Kasumi-1 (cell line): ENCODE data around the gene SFT2D2.
"Not testable (repeated sequence)": the region's sequence is repeated elsewhere in the genome, so short reads cannot be mapped to it uniquely, and the experiment has no call there.

Source experiments
- DNase-seq, 2 experiments: peaks; one replicate each; lab custom pipeline; 2025; lab: John Stamatoyannopoulos, UW

Gene SFT2D2

DNA sequence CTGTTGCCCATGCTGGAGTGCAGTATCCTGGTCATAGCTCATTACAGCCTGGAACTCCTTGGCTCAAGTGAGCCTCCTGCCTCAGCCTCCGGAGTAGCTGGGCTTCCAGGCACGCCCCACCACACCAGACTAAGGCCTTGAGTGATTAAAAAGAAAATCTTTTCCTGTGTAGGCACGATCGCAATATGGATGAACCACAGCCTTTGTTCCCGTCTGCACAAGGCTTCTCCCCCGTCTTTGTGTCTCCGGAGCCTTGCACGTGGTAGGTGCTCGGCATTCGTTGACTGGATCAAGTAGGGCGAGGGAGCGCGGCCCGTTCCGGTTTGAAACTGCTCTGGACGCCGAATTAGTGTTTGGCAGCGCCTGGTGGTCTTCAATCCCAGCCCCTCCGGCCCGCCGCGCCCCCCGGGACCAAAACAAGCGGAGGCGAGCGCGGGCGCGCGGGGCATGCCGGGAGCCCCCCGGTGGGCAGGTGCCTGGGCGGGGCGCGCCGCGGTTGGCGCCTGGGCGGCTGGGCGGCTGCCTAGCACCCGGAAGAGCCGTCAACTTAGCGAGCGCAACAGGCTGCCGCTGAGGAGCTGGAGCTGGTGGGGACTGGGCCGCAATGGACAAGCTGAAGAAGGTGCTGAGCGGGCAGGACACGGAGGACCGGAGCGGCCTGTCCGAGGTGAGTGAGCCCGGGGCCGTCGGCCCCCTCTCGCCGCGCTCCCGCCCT, at the start of gene SFT2D2:
Gene SFT2D2, plus strand, starts transcription at position 529 of the 715 bp plus-strand sequence. Its CDS starts 76 bp downstream, at position 605.
- peak; percentile 72 to 79 for DNase-seq

DNA sequence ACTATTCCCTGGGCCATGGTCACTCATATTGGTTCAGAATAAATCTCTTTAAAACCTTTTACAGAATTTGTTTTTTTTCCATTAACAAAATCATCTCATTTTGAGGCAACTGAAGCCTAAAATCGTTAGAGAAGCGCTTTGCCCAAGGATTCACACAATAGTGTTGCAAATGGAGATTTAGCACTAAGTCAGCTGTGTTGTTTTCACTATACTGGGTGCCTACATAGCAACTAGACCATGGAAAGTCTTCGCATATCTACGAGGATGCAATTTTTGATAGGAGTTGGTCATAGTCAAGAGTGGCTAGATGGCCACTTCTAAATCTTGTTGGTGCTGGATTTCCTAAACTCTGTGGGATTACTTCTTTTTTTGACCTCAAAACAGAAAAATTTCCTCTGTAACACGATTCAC, 47.6 kb upstream of the SFT2D2 start:
- no peak for DNase-seq

DNA sequence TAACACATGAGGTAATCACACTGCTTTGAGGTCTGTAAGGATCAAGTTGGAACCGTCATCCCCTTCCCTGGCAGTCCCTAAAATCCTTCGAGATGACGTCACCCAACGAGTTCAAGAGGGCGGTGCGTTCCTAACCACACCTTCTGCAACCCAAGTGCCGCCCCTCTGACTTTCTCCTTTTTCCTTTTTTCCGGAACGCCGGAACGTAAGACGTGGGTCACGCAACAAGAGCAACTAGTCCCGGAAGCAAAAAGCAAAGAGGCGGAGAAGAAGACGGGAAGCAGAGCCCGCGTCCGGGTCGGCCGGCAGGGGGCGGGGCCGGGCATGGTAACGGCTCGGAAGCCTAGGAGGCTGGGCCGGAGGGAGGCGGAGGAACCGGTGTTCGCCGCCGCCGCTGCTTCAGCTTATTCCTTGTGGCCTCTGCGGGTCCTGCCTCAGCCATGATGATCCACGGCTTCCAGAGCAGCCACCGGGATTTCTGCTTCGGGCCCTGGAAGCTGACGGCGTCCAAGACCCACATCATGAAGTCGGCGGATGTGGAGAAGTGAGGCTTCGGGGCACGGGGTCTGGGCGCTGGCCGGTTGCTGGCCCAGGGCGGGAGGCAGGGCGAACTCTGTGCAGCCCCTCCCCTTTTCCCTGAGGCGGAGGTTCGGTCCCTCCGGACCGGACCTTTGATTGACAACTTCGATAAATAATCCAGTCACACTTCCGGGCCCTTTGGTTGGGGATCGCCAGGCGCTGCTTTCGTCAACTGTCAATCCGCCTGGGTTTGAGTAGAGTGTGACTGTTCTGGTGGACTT, 47.0 kb upstream of the SFT2D2 start, which contains the start of gene TIPRL:
Gene TIPRL, plus strand, starts transcription at position 325 of the 800 bp plus-strand sequence. Its CDS starts 116 bp downstream, at position 441.
- DNase-seq = peak; percentile 98

DNA sequence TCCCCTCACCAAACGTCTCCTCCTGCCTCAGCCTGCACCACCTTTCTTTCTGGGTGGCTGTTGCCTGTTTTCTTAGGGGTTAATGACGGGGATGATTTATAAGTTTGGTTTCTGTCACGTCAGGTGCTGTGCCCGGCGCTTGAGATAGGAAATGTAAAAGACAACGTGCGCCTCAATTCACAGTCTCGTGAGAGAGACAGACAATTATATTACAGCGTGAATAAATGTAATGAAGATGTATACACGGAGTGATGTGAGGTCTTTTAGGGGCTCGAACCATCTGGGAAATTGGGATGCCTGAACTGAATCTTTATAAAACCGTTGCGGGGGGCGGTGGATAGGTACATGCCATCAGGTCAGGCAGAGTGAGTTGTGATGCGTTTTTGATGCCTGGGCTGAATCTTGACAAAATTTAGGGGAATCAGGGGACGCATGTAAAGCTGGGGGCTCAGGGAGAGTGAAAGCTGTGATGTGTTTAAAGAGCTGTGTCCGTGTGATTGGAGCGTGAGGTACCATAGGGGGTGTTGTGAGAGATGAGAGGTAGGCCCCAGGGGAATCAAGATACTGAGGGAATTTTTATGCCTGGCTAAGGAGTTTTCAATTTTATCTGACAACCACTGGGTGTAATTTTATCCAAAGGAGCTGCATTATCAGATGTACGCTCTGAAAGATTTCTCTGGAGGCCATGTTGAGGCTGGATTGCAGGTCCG, 46.2 kb upstream of the SFT2D2 start:
- peak; percentile 50 to 57 for DNase-seq

DNA sequence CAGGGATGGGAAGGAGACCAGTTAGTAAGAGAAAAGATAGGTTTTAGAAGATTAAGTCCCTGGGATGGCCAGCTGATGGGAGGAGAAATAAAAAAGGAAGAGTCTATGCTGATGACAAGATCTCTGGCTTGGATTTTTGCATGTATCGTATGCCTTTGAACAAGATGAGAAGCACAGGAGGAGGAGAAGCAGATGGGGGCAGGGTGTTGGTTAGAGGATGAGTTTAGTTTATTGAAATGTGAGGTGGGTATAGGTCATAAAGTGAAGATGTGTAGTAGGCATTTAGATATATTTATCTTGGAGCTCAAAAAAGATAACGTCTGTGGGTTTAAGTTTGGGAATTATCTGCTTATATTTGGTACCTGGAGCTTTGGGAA, 45.7 kb upstream of the SFT2D2 start:
- peak; percentile 10 to 57 for DNase-seq

DNA sequence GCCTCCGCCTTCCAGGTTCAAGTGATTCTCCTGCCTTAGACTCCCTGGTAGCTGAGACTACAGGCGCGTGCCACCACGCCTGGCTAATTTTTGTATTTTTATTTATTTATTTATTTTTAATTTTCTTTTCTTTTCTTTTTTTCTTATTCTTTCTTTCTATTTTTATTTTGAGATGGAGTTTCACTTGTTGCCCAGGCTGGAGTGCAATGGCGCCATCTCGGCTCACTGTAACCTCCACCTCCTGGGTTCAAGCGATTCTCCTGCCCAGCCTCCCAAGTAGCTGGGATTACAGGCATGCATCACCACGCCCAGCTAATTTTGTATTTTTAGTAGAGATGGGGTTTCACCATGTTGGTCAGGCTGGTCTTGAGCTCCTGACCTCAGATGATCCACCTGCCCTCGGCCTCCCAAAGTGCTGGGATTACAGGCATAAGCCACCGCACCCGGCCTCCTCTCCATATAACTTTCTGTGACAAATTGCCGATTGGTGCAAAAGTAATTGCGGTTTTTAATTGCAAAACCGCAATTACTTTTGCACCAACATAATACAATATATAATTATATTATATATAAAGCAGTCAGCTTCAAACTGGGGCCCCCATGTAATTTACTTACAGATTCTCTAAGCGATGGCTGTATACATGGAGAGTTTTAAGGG, 44.6 kb upstream of the SFT2D2 start:
- not testable (repeated sequence) for DNase-seq

DNA sequence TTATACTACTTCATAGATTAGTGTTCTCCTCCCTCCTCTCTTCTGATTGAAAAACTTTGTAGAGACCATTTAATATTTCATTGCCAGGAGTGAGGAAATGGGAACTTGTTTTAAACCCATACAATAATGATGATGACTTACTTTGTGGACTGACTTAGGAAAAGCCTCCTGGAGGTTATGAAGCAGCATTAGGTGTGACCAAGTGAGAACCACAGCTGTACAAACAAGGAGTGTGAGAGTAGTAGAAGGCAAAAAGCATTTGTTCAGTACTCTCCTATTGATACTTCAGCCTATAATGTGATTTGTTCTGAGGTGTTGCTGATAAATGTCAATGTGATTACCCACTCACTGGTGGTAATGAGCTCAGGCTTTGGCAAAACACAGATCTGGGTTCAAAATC, 38.6 kb upstream of the SFT2D2 start:
- no peak for DNase-seq

DNA sequence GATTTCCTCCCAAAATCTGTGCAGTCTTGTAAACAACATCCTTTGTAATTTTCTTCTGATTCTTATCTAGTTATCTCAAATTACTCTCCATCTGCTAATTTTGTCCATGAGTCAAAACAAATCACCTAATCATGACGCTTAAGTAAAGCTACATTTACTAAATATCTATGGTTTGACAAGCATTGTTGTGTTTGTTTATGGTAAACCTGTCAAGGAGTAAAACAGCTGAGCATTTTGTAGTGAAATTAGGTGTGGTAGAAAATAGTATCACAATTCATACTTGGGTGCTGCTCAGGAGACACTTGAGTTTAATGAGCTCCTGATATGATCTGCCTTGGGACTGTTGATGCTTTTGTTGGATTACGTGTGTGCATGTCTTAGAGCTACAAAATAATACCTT, 35.4 kb upstream of the SFT2D2 start:
- DNase-seq = no peak

DNA sequence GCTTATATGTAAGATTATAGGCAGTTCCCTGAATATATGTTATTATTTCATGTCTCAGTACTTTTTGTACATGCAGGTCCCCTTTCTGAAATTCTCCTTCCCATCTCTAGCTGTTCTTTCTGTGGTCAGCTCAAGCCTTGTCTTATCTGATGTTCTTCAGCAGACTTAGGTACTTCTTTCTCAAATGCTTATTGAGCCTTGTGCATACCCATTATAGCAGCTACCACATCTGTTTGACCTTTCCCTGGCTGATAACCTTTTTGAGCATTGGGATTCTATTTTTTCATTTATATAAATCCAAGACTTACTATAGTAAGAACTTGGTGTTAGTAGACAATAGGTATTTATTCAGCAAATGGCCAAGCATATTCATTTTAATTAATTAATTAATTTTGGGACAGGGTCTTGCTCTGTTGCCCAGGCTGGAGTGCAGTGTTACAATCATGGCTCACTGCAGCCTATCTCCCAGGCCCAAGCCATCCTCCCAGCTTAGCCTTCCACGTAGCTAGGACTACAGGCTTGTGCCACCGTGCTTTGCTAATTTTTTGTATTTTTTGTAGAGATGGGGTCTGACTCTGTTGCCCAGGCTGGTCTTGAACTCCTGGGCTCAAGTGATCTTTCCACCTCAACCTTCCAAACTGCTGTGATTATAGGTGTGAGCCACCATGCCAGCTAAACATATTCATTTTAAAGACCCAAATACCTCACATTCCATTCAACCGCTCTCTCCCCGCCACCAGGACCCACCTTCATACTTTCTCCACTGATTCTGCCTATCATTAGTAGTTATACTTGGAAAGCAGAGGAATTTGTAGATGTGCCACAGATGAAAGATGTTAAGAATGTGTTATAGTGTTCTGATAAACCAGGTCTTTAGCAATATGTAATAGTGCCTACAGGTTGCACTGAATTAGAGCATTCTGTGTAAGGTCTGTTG, 30.3 kb upstream of the SFT2D2 start:
- DNase-seq = no peak

DNA sequence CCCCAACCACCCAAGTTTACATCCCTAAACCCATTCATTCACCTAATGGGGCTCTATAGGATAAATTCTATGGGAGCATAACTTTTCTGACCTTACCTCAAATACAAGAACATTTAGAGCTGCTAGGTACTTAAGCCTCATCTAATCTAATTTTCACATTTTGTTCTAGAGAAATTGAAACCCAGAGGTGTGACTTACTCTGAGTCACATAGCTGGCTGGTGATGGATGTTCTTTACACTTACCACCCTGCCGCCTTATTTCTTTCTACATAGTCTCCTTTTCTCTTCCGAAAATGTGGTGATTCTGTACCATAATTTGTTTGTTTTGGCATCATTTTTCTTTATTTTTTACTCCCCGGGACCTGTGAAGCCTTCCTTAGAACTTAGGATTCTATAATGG, 26.7 kb upstream of the SFT2D2 start:
- DNase-seq = no peak

DNA sequence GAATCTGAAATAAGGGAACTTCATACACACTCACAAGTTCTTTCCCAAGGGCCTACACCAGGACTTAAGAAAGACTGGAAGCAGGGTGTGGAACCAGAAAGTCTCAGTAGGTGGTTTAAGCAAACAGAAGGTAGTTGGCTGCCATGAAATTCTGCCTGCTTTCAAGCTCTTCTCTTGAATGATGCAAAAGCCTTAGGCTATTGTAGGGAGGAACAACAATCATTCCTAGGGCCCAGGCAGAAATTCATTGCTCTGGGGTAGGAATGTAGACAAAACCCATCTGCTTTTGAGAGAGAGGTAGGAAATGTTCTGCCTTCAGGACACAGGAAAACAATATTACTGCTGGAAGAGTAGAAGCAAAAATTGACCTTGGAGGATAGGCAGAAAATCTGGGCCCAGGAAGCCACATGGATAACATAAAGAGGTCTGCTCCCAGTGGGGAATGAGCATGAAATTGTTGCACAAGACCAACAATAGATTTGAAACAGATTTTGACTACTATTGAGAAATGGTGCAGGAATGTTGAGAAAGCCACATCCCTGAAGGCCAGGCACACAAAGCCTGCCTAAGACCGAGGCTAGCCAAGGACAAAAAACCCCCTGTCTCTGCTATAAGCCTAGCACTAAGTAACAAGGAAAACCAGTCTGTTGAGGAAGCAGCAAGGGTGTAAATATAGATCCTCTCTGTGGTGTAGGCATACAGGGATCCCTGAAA, 22.7 kb upstream of the SFT2D2 start:
- no peak for DNase-seq

DNA sequence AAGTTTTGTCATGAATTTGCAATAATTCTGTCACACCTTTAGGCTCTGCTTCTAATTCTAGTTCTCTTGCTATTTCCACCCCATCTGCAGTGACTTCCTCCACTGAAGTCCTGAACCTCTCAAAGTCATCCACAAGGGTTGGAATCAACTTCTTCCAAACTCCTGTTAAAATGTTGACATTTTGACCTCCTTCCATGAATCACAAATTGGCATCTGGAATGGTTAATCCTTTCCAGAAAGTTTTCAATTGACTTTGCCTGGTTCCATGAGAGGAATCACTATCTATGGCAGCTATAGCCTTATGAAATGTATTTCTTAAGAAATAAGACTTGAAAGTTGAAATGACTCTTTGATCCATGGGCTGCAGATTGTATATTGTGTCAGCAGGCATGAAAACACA, 19.7 kb upstream of the SFT2D2 start:
- no peak for DNase-seq

DNA sequence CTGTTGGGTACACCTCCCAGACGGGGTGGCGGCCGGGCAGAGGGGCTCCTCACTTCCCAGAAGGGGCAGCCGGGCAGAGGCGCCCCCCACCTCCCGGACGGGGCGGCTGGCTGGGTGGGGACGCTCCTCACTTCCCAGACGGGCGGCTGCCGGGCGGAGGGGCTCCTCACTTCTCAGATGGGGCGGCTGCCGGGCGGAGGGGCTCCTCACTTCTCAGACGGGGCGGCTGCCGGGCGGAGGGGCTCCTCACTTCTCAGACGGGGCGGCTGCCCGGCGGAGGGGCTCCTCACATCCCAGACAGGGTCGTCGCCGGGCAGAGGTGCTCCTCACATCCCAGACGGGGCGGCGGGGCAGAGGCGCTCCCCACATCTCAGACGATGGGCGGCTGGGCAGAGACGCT, 18.1 kb upstream of the SFT2D2 start:
- DNase-seq = not testable (repeated sequence)

DNA sequence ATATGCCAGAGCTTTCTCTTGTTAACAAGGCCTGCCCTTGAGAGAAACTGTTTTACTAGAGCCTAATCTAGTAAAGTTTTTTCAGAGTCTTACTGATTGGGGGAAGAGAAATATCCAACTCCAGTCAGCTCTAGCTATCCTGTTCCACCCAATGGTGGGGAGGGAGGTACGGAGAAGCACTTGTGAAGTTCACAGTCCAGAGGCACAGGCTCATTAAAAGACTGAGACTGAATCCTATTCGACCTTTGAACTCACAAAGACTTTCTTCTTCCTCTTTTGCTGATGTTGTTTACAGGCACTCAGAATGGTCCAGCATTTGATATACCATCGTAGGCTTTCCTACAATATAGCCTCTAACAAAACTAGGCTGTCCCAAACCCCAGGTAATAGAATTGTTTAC, 15.5 kb upstream of the SFT2D2 start:
- no peak for DNase-seq

DNA sequence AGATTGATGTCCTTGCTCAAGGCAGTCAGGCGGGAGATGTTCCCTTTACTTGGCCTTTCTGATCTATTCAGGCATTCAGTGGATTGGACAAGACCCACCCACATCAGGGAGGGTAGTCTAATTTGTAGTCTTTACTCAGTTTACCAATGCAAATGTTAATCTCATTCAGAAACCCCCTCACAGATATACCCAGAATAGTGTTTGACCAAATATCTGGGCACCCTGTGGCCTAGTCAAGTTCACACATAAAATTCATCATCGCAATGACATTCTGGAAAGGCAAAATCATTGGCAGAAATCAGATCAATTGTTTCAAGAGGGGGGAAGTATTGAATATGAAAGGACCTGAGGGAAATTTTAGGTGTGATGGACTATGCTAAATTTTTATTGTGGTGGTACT, 12.5 kb upstream of the SFT2D2 start:
- no peak for DNase-seq

DNA sequence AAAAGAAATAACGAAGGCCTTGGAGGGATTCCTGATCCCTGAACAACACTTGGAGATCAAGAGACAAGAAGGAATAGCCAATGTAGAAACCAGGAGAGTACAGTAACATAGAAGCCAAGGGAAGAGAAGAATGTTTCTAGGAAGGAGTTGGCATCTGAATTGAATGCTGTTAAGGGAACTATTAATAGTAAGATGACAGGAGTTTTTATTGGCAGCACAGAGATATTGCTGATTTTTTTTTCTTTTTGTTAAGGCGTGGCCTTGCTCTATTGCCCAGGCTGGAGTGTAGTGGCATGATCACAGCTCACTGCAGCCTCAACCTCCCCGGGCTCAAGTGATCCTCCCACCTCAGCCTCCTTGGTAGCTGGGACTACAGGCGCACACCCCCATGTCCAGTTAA, 9.6 kb upstream of the SFT2D2 start:
- no peak for DNase-seq

DNA sequence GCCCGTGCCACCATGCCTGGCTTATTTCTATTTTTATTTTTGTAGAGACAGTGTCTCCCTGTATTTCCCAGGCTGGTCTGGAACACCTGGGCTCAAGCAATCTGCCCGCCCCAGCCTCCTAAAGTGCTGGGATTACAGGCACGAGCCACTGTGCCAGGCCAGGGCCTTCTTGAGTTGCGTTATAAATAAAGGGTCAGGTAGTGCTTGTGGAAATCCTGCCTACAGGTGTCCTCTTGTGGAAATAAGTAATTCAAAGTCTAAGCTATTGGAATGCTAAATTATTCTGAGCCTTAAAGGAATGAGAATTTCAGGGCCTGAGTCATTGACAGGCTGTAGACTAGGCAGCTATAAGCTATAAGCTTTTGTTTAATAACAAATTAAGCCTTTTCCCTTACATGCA, 8.1 kb upstream of the SFT2D2 start:
- DNase-seq = no peak

DNA sequence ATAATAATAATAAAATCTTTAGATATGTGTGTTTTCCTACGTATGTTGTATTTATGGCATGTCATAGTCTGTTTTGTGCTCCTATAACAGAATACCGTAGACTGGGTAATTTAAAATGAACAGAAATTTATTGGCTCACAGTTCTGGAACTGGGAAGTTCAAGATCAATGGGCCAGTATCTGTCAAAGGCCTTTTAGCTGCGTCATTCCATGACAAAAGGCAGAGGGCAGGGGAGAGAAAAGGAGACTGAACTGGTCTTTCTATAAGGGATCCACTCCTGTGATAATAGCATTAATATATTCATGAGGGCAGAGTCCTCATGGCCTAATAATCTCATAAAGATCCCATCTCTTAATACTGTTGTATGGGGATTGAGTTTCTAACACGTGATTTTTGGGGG, 7.1 kb upstream of the SFT2D2 start:
- DNase-seq = no peak

DNA sequence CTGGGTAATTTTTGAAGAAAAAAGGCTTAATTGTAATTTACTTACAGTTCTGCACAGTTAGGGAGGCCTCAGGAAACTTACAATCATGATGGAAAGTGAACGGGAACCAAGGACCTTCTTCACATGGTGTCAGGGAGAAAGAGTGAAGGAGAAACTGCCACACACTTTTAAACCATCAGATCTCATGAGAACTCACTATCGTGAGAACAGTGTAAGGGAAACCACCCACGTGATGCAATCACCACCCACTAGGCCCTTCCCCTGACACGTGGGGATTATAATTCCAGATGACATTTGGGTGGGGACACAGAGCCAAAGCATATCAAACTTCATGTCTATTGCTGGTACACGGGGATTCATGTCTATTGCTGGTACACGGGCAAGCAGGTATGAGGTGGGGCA, 5.3 kb upstream of the SFT2D2 start:
- DNase-seq = no peak

DNA sequence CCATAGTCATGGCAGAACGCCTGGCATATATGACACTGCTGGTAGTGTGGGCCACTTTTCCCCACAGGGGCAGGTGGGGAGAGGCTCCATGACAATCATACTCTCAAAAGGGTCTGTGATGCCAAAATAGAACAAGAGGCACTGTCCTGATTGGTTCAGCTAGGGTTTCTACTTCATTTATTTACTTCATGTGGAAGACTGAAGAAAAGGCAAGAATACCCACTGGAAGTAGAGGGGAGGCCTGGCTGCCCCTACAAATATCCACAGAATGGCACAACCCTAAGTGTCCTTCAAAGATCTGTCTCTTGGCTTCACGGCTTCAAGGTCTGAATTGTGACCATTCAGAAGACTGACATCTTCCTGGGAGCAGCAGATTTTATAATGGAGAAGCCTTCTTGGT, 4.5 kb upstream of the SFT2D2 start:
- DNase-seq = no peak
